Measurements from ENCODE around the gene NDUFS5.

DNA sequence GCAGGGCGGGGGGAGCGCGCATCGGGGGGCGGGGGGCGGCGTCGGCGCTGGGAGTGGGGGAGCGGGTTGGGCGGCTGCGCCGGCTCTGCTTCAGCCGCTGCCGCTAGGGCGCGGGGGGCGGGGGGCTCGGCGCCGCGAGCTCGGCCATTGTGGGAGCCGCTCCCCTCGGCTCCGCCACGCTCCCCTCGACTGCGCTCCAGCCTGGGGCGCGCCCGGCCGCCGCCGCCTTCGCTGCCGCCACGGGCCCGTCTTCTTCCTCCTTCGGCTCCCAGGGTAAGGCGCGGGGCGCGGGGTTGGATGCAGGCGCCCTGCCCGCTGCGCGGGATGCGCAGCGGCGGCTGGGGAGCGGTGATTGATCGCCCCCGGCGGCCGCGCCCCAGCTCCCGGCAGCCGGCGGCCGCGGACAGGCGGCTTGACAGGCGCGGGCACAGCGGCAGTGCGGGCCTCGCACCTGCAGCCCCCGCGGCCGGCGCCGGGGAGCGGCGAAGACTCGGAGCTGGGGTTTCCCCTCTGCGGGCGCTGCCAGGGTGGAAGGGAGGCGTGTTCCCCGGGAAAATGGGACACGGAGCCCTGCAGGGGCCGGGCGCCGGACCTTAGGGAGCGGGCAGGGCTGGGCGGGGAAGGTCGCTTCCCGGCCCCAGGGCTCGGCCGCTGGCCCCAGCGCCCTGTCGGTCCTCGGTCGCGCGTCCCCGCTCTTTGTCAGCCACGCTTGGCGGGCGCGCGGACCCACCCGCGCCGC is 55.3 kb downstream of the NDUFS5 start:
- no peak for TF ChIP-seq EZH2 (IDR thresholded peaks at IDR 0.05; ENCODE audit: insufficient read depth, low read length)
- TF ChIP-seq, protein P1, sequence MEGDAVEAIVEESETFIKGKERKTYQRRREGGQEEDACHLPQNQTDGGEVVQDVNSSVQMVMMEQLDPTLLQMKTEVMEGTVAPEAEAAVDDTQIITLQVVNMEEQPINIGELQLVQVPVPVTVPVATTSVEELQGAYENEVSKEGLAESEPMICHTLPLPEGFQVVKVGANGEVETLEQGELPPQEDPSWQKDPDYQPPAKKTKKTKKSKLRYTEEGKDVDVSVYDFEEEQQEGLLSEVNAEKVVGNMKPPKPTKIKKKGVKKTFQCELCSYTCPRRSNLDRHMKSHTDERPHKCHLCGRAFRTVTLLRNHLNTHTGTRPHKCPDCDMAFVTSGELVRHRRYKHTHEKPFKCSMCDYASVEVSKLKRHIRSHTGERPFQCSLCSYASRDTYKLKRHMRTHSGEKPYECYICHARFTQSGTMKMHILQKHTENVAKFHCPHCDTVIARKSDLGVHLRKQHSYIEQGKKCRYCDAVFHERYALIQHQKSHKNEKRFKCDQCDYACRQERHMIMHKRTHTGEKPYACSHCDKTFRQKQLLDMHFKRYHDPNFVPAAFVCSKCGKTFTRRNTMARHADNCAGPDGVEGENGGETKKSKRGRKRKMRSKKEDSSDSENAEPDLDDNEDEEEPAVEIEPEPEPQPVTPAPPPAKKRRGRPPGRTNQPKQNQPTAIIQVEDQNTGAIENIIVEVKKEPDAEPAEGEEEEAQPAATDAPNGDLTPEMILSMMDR (IDR thresholded peaks at IDR 0.05; ENCODE audit: insufficient read depth, low read depth, low read length), result no peak
